Stimulated activated CD4-positive, alpha-beta T cell treated with anti-CD3 and anti-CD28 coated beads, Interleukin-15, amount 100 ng/mL, for 1 hour (primary cell): ENCODE measurements around the gene SCG2.

Experiments used
- DNase-seq, 2 donors: peaks; one replicate each; pipeline ENCODE4 v3.0.0-alpha.2; 2020; ENCODE audit warnings: low read depth in 1 of 2, low spot score in 1 of 2

SCG2 gene, protein sequence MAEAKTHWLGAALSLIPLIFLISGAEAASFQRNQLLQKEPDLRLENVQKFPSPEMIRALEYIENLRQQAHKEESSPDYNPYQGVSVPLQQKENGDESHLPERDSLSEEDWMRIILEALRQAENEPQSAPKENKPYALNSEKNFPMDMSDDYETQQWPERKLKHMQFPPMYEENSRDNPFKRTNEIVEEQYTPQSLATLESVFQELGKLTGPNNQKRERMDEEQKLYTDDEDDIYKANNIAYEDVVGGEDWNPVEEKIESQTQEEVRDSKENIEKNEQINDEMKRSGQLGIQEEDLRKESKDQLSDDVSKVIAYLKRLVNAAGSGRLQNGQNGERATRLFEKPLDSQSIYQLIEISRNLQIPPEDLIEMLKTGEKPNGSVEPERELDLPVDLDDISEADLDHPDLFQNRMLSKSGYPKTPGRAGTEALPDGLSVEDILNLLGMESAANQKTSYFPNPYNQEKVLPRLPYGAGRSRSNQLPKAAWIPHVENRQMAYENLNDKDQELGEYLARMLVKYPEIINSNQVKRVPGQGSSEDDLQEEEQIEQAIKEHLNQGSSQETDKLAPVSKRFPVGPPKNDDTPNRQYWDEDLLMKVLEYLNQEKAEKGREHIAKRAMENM

DNA sequence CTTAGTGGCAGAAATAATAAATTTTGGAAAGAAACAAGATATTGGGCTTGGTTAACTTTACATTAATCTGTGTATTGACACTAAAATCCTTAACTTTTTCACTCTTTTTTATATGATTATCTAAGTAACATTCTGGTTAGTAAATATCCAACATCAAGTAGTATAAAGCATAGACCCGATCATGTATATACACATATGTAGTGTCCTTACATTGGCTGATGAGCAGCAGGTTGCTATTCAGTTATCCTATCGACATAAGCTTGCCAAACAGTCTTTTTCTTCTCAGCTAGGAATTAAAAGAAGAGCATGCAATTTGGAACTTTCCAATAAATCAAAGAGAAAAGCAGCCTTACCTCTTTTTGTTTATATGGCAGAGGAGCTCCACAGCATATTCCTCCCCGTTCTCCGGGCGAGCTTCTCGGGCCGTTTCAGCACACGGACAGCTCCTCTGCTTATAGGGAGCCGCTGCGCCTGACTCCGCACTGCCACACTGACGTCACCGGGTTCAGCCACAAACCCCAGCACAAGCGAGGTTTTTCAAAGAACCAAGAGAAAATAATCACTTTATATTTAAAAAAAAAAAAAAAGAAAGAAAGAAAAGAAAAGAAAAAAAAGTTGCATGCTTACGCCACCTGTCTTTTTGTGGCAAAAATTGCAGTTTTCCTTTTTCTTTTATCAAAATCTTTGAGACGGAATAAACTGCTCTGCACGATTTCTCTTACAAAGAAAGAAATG lies at the start of gene SCG2:
Gene SCG2 (minus strand): TSS at position 430 of the 735 bp plus-strand sequence. CDS start 3,079 bp downstream, outside the sequence.
- DNase-seq: peak in 1 of 2 donors; percentile 8

DNA sequence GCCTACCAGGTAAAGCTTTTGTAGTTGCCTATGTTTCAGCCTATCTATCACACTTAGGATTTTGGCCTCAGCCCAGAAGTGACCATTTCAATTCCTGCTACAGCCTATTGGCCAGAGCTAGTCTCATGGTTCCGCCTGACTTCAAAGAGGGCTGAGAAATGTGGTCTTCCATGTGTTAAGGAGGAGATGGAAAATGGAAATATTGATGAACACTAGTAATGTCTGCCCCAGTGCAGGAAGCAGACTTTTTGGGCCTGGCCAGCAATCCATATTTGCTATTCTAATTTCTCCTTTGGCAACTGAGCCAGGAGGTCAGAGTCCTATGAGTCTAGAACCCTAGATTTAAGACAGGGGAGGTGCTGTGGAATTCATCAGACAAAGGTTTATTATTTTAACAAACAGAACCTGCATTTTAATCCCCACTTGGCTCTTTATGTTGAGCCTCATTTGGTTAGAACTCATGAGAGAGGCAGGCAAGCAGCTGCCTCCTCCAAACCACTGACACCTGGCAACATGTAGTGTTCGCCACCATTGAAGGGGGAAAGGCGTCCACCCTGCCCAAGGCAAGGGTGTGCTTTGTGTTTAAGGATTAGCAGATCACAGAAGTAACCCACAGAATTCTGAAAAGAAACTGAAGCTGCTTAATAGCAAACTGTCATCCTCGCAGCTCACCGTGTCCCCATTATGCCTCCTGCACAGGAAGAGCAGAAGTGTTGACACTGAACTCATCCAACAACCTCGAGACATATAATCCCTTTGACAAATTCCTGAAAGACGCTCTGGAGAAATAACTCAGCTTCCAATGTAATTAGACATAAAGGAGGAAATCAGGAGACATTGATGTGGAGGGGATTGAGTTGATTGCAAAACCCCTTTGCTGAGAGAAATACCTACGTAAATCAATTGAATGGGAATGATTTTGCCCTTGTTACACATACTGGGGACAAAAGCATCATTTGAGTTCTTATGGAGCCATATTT lies 47.7 kb upstream of the SCG2 start:
- no peak for DNase-seq

DNA sequence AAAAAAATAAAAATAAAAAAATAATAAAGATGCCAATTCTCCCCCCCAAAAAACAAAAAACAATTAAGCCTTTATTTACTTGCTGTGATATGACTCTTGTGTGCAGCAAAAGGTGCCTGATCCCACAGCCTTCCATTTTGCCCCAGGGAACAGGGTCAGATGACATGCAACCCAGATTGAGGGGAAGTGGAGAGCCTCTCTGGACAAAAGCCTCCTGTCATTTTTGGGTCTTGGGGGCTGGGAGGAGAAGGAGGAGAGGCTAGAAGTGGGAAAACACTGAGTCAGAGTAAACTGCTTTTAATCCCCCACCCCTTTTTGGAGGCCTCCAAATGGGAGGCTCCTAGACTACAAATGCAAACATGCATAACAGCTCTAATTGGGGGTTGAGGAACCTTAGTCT lies 46.6 kb upstream of the SCG2 start:
- DNase-seq: no peak

DNA sequence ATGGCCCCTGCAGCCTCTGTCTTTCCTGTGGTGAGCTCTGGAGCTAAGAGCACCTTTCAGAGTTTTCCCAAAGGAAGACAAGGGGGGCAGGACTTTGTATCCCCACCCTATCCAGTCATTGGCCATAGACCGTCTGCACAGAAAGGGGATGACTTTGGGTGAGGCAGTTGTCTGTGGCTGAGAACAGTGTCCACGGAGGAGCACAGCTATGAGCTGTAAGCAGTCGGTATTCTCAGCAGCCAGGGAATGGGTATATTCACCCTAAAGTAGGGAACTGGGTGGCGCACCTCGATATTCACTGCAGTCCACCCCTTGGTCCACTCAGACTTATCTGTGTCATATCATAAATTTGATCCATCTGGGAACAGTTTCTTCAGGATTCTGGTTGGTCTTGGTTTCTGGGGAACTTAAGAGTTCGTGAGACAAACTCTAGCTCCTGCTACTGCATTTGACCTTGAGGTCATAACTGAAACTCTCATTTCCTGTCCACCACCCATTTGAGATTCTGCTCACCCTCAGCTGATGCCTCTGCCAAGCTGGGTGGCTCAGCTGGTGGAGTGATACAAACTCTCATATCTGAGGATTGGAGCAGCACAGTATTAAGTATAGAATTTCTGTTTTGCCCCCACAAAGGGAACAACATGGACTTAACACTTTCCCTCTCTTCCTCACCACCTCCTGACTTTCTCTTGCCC lies 45.2 kb upstream of the SCG2 start:
- no peak for DNase-seq

DNA sequence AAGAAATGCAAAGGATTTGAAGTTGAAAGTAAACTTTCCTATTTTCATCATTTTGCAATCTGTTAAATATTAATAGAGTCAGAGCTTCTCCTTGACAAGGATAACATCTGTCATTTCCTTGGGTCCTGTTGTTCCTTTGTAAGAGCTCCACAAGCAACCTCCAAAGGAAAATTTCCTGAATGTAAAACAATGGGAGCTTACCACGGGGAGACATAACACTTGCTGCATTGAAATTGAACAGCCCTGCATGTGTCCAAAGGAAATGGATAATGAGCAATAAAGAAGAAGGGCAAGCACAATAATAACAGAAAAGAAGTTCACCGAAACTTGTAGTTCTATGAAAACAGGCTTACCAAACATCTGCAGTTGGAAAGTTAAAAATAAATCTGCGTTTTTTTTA lies 42.0 kb upstream of the SCG2 start:
- DNase-seq: no peak

DNA sequence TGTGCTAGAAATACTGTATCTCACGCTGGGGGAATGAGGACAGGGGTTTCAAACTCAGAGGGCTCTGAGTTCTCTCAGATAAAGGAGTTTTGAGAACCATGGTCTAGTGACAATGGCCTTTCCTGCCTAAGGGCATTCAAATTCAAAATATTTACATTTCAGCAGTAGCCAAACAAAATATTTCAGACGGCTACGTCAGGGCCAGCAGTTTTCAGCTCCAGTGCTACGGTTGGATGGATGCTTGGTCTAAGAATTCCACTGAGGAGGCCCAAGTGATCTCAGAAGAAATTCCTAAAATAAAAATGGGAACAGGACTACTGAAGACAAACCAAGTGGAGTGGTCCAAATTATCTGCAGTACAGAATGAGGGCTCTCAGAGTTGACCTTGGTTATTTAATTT lies 41.1 kb upstream of the SCG2 start:
- no peak for DNase-seq

DNA sequence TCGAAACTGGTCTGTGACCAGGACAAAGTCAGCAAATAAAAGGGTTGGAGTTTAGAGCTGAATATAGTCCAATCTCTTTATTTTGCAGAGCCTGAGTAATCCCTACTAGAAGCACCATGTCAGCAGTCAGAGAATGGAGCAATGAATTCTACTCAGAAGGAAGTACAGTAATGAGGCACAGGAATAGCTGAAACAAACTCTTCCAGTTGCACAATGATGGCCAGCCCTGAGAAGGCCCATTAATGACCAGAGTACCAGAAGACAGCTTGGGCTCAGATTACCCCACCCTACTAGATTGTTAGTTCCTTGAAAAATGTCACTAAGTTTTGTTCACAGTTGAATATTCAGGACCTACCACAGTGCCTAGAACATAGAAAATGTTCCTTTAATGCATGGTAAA lies 40.3 kb upstream of the SCG2 start:
- no peak for DNase-seq

DNA sequence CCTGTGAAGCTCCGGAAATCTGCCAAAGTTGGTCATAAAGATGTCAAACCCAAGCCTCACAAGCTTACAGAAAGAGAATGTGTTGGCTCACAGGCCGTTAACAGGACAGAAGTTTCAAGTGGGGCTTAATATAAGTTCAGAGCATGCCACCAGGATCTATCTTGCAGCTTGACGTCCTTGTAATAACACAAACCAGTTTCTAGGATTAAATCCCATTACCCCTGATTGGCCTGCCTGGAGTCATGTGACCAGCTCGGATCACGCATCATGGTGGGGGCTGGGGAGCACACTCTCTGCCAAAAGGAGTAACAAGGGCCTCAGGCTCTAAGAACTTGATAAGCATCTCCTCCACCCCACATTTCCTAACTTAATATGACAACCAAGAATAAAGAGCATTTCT lies 38.9 kb upstream of the SCG2 start:
- no peak for DNase-seq

DNA sequence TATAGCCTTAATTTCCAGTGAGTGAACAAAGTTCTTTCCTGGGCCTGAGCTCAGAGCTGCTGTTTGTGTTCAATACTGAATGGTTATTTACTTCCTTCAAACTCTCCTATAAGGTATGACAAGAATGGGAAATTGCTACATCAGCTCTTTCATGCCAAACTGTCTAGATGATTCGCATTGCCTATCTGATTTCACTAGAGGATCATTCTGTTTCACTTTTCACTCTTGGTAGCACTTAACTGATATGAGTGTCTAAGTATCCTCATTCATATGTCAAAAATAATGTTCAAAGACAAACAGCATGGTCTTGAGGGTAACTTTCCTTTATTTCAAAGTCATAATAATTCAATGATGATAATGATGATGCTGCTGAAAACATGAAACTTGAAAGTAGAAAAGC lies 32.9 kb upstream of the SCG2 start:
- no peak for DNase-seq

DNA sequence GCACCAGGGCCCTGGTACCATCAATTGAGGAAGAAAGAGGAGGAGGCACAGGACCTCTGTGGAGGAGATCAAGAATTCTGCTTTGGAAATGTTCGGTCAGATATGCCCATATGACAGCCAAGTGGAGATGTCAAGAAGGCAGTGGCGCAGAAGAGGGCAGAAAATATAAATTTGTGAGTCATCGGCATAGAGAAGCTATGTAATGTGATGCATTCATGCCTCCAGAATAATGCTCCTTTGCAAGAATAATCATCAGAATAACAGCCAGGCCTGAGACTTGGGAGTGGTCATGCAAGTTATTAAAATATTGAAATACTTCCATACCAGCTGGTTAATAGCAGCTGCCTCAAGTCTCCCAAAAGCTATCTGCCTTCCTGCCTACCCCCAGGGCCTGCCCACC lies 32.1 kb upstream of the SCG2 start:
- DNase-seq: no peak

DNA sequence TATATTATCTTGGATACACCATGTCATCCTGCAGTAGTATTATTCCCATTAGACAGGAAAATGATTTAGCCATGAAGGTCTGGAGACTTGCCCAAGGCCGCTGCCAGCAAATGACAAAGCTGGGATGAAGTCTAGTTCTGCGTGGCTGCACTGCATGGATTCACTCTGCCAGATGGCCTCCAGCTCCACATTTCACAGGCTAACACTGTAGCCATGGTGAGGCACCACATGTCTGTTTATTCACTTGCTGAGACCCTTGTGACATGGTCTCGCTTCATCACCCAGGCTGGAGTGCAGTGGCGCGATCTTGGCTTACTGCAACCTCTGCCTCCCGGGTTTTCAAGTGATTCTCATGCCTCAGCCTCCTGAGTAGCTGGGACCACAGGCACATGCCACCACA lies 31.5 kb upstream of the SCG2 start:
- no peak for DNase-seq

DNA sequence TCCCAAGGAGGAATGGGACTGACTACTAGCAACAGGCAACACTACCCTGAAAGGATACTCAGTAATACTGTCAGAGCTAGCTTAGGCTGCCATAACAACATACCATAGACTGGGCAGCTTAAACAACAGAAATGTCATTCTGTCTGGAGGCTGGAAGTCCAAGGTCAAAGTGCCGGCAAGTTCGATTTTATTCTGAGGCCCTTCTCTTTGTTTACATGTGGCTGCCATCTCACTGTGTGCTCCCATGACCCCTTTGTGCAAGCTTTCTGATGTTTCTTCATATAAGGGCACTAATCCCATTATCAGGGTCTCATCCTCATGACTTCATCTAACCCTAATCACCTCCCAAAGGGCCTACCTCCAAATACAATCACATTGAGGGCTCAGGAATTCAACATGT lies 30.7 kb upstream of the SCG2 start:
- no peak for DNase-seq

DNA sequence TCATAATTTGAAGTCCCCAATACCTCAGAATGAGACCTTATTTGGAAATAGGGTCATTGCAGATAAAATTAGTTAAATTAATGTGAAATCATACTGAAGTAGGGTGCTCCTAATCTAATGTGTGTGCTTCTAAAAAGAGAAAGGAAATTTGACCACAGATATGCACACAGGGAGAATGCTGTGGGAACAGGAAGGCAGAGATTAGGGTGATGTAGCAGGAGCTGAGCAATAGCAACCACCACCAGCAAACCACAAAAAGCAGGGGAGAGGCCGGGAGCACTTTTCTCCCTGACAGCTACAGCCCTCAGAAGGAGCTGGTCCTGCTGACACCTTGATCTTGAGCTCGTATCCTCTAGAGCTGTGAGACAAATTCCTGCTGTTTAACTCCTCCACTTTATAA lies 24.6 kb upstream of the SCG2 start:
- no peak for DNase-seq

DNA sequence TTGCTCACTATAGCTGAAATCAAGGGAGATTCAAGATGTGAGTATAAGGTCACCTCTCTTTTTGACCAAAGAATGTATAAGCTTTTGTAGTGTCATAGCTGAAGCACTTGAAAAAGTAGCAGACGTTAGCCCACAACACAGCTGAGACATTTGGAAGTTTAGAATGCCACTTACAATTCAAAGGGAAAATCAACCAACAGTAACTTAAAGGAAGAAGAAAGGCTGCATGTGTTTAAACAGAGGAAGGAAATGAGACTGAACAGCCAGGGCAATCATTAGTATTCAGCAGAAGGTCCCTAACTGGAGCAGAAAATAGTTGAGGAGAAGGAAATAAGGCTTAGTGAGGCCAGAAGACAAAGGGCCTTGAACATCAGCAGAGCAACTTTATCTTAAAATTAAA lies 23.5 kb upstream of the SCG2 start:
- no peak for DNase-seq

DNA sequence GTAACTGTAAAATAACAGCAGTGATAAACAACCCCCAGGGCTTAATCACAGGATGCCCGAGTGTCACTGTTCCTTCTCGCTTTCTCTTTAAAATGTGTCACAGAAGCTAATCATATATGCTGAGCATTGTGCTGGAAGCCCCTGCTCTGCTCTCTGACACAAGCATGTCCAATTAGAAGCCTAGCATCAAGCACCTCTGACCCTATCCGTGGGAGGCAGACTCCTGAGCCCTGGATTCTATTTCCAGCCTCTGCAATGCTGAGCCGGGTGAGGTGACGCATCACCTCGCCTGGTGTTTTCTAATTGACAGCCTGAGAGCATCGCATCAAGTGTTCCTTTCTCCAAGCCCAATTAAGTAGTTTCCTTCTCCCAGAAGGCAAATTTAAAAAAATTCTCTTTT lies 19.7 kb upstream of the SCG2 start:
- no peak for DNase-seq

DNA sequence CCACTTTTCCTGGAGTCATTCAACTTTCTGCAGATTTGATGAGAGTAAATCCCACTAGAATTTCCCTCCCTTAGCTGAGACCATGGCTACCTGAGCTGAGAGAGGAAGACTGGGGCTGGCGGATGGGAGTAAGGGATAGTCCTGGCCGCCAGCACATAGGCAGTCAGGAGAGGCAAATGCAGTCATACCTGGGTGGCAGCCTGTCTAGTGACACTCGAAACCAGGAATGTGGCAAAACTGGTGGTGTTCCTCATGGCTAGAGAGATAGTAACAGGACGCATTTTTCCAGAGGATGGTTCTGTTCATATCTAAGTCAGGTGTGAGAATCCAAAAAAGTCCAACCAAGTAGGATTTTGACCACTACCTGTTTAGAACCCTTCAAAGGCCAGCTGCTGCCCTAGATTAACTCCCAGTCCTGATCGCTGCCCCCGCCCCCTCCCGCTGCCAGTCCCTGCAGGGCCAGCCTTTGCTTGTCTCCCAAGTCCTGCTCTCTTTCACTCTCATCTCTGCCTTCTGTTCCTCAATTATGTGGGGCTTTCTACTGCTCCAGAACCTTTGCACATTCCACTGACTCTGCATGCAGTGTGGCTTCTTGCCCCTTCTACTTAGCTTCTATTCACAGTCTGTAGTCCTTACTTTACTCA lies 17.4 kb upstream of the SCG2 start:
- no peak for DNase-seq

DNA sequence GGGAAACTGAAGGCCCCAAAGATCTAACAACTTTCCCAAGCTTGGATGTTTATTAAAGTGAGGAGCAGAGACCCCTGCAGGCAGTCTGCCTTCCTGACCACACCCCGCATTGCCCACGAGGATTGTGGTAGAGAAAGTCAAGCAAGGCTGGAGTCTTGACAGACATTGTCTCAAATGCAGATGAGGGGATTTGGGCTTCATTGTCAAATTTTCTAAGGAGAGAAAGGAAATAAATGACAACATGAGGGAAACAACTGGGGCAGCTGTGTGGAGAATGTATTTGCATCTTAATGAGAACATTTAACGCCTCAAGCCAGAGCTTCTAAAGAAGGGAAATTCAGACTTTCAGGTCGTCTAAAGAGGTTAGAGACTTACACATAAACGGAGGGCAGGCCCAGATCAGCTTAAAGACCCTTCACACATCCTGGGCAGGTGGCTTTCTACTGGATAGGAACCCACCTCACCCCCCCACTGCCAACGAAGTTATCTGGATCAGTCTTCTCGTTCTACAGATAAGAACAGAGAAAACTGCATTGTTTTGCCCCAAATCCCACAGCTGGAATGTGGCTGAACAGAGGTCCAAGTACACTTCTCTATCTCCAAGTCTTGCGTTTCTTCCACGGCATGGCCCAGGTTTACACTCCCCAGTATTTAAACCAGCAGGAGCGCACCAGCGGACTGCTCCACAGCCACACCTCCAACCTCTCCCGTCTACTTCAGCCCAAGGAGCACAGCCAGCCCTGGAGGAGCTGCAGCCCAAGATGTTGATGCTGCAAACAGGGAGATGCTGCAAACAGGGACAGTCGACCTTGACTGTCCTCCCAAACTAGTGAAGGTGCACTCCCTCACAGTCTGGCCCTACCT lies 16.2 kb upstream of the SCG2 start:
- no peak for DNase-seq

DNA sequence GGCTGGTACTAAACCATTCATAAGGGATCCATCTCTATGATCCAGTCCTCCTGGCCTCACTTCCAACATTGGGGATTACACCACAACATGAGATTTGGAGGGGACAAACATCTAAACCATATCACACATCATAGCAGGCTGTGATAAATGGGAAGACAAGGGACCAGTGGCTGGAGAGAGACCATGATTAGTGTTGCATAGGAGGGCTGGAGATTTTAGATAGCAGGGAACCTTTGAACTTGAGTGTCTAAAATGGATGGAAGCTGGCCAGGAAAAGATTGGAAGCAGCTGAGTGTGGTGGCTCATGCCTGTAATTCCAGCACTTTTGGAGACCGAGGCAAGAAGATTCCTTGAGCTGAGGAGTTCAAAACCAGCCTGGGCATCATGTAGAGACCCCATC lies 12.4 kb upstream of the SCG2 start:
- no peak for DNase-seq
